Measurements from ENCODE around the gene SEPTIN6.

SEPTIN6 gene

GRCh38 chrX:119721926-119722325 lies 29.0 kb upstream of the SEPTIN6 start:
- no peaks in the 10 kb centered on the region for H3K9me3 ChIP-seq (replicated peaks in 1 of 2; ENCODE audit: control insufficient read depth in 2 of 2, insufficient read depth in 1 of 2, low read depth in 1 of 2, low read length in 2 of 2)
- H2AK5ac ChIP-seq (ENCODE audit: low read depth, low read length): no peak overlapping the region
- no peaks in the 10 kb centered on the region for H3K79me1 ChIP-seq (ENCODE audit: low read depth, low read length)
- DNase-seq (ENCODE audit: low spot score): no peak
- no peaks in the 10 kb centered on the region for H3K27me3 ChIP-seq (ENCODE audit: control insufficient read depth in 3 of 3, insufficient read depth in 3 of 3, low read depth in 1 of 3, low read length in 3 of 3)
- no CpG with 5 or more reads among the region's 2 CpGs for WGBS, 2 donors (ENCODE audit: extremely low coverage in 2 of 2, insufficient read length in 2 of 2, insufficient replicate concordance in 1 of 2)
- H3K4me3 ChIP-seq (ENCODE audit: low read length in 2 of 2): no peak overlapping the region
- H3K4me1 ChIP-seq (ENCODE audit: control insufficient read depth in 2 of 2, insufficient read depth in 1 of 2, low read depth in 1 of 2, low read length in 2 of 2): no peaks in the 10 kb centered on the region
- no peak overlapping the region for H3K4ac ChIP-seq (ENCODE audit: low read length)
- no peak overlapping the region for H2AFZ ChIP-seq (ENCODE audit: low read length)
- H3K18ac ChIP-seq (ENCODE audit: low read length): no peak overlapping the region
- no peak overlapping the region for H2BK15ac ChIP-seq (ENCODE audit: low read length)
- no peak overlapping the region for H2BK5ac ChIP-seq (ENCODE audit: low read length)
- H4K8ac ChIP-seq (ENCODE audit: low read depth, low read length): no peak overlapping the region
- no peak overlapping the region for H3K23ac ChIP-seq (ENCODE audit: low read depth, low read length, poor library complexity)
- no peak overlapping the region for H3K14ac ChIP-seq (ENCODE audit: low read length)
- no peaks in the 10 kb centered on the region for H3K36me3 ChIP-seq (replicated peaks in 1 of 2; ENCODE audit: control insufficient read depth in 2 of 2, insufficient read depth in 2 of 2, low read length in 2 of 2)
- no peak overlapping the region for H2BK12ac ChIP-seq (ENCODE audit: low read length)
- no peak overlapping the region for H3K9ac ChIP-seq (ENCODE audit: low read depth, low read length, poor library complexity)
- no peak overlapping the region for H3K4me2 ChIP-seq (ENCODE audit: insufficient read depth, low read length, poor library complexity, severe bottlenecking)
- H2BK120ac ChIP-seq (ENCODE audit: low read depth, low read length): no peak overlapping the region
- H4K91ac ChIP-seq (ENCODE audit: low read depth, low read length, poor library complexity): no peak overlapping the region
- H3K27ac ChIP-seq (replicated peaks; ENCODE audit: low read length): no peak overlapping the region

DNA sequence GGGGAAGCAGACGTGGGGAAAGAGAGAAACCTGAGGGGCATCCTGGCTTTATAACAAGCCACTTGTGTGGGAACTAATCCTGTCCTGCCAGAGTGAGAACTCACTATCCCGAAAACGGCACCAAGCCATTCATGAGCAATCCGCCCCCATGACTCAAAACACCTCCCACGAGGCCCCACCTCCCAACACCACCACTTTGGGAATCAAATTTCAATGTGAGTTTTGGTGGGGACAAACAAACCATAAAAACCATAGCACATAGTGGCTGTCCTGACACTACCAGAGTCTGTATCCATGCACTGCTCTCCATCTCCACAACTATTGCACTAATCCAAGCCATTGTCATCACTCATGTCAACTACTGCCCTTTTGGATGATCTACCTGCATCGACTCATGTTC lies 28.5 kb upstream of the SEPTIN6 start:
- no peaks in the 10 kb centered on the region for H3K79me1 ChIP-seq (ENCODE audit: low read depth, low read length)
- H3K23ac ChIP-seq (ENCODE audit: low read depth, low read length, poor library complexity): no peak overlapping the region
- H2BK15ac ChIP-seq (ENCODE audit: low read length): no peak overlapping the region
- H3K4me1 ChIP-seq (ENCODE audit: control insufficient read depth in 2 of 2, insufficient read depth in 1 of 2, low read depth in 1 of 2, low read length in 2 of 2): no peaks in the 10 kb centered on the region
- no peak overlapping the region for H2BK12ac ChIP-seq (ENCODE audit: low read length)
- H3K4me3 ChIP-seq (ENCODE audit: low read length in 2 of 2): no peak overlapping the region
- no peak overlapping the region for H2BK5ac ChIP-seq (ENCODE audit: low read length)
- H2AFZ ChIP-seq (ENCODE audit: low read length): no peak overlapping the region
- H3K4me2 ChIP-seq (ENCODE audit: insufficient read depth, low read length, poor library complexity, severe bottlenecking): no peak overlapping the region
- H4K91ac ChIP-seq (ENCODE audit: low read depth, low read length, poor library complexity): no peak overlapping the region
- no peak for DNase-seq (ENCODE audit: low spot score)
- H4K8ac ChIP-seq (ENCODE audit: low read depth, low read length): no peak overlapping the region
- H2AK5ac ChIP-seq (ENCODE audit: low read depth, low read length): no peak overlapping the region
- H3K27ac ChIP-seq (replicated peaks; ENCODE audit: low read length): no peak overlapping the region
- WGBS, 2 donors (ENCODE audit: extremely low coverage in 2 of 2, insufficient read length in 2 of 2, insufficient replicate concordance in 1 of 2): no CpG with 5 or more reads among the region's 6 CpGs
- H3K27me3 ChIP-seq (ENCODE audit: control insufficient read depth in 3 of 3, insufficient read depth in 3 of 3, low read depth in 1 of 3, low read length in 3 of 3): no peaks in the 10 kb centered on the region
- H3K36me3 ChIP-seq (replicated peaks in 1 of 2; ENCODE audit: control insufficient read depth in 2 of 2, insufficient read depth in 2 of 2, low read length in 2 of 2): no peaks in the 10 kb centered on the region
- H3K4ac ChIP-seq (ENCODE audit: low read length): no peak overlapping the region
- no peak overlapping the region for H2BK120ac ChIP-seq (ENCODE audit: low read depth, low read length)
- H3K18ac ChIP-seq (ENCODE audit: low read length): no peak overlapping the region
- no peak overlapping the region for H3K14ac ChIP-seq (ENCODE audit: low read length)
- no peaks in the 10 kb centered on the region for H3K9me3 ChIP-seq (replicated peaks in 1 of 2; ENCODE audit: control insufficient read depth in 2 of 2, insufficient read depth in 1 of 2, low read depth in 1 of 2, low read length in 2 of 2)
- H3K9ac ChIP-seq (ENCODE audit: low read depth, low read length, poor library complexity): no peak overlapping the region

DNA sequence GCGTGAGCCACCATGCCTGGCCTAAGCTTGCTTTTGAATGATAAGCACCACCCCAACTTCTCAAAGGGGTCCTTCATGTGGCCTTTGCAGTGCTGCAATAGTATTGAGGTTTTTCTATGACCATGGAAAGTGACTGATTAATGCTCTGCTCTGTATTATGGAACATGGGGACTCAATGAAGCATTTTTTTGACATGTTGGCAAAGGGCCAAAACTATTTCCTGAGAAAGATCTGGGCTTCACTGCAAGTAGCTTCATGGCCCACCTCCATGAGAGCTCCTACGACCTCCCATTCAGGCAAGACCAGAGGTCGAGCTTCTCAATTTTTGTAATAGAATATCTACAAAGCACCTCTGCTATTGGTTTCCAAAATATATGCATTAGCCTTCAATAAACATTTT lies 16.7 kb upstream of the SEPTIN6 start:
- no peak overlapping the region for H2BK12ac ChIP-seq (ENCODE audit: low read length)
- no peak overlapping the region for H2BK120ac ChIP-seq (ENCODE audit: low read depth, low read length)
- H2BK15ac ChIP-seq (ENCODE audit: low read length): no peak overlapping the region
- no peak overlapping the region for H3K23ac ChIP-seq (ENCODE audit: low read depth, low read length, poor library complexity)
- no peak overlapping the region for H3K18ac ChIP-seq (ENCODE audit: low read length)
- H3K27ac ChIP-seq (replicated peaks; ENCODE audit: low read length): no peak overlapping the region
- no peak for DNase-seq (ENCODE audit: low spot score)
- H2BK5ac ChIP-seq (ENCODE audit: low read length): no peak overlapping the region
- no peak overlapping the region for H2AK5ac ChIP-seq (ENCODE audit: low read depth, low read length)
- H3K36me3 ChIP-seq (replicated peaks in 1 of 2; ENCODE audit: control insufficient read depth in 2 of 2, insufficient read depth in 2 of 2, low read length in 2 of 2): no peaks in the 10 kb centered on the region
- no peaks in the 10 kb centered on the region for H3K79me1 ChIP-seq (ENCODE audit: low read depth, low read length)
- no peaks in the 10 kb centered on the region for H3K27me3 ChIP-seq (ENCODE audit: control insufficient read depth in 3 of 3, insufficient read depth in 3 of 3, low read depth in 1 of 3, low read length in 3 of 3)
- no peak overlapping the region for H2AFZ ChIP-seq (ENCODE audit: low read length)
- no peak overlapping the region for H4K91ac ChIP-seq (ENCODE audit: low read depth, low read length, poor library complexity)
- no peak overlapping the region for H3K4me3 ChIP-seq (ENCODE audit: low read length in 2 of 2)
- H3K14ac ChIP-seq (ENCODE audit: low read length): no peak overlapping the region
- H4K8ac ChIP-seq (ENCODE audit: low read depth, low read length): no peak overlapping the region
- H3K4me2 ChIP-seq (ENCODE audit: insufficient read depth, low read length, poor library complexity, severe bottlenecking): no peak overlapping the region
- no peaks in the 10 kb centered on the region for H3K4me1 ChIP-seq (ENCODE audit: control insufficient read depth in 2 of 2, insufficient read depth in 1 of 2, low read depth in 1 of 2, low read length in 2 of 2)
- WGBS, 2 donors (ENCODE audit: extremely low coverage in 2 of 2, insufficient read length in 2 of 2, insufficient replicate concordance in 1 of 2): no CpG with 5 or more reads among the region's 3 CpGs
- no peak overlapping the region for H3K9ac ChIP-seq (ENCODE audit: low read depth, low read length, poor library complexity)
- H3K4ac ChIP-seq (ENCODE audit: low read length): no peak overlapping the region
- no peaks in the 10 kb centered on the region for H3K9me3 ChIP-seq (replicated peaks in 1 of 2; ENCODE audit: control insufficient read depth in 2 of 2, insufficient read depth in 1 of 2, low read depth in 1 of 2, low read length in 2 of 2)

DNA sequence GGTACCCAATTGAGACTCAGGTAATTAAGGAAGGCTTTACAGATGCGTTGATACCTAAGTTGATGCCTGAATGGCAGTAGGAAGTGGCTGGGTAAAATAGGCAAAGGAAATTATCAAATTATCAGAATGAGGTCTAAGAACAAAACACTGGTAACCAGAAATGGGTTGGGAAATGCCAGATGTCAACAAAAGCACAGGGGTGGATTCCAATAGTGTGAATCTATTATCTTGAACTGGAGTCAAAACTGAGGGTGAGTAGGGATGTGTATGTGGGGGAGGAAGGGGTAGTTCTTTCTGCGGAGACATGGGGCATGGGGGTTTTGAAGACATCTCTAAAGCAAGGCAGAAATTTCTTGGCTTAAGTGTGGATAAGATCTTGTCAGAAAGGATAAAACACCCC lies 16.0 kb upstream of the SEPTIN6 start:
- H3K23ac ChIP-seq (ENCODE audit: low read depth, low read length, poor library complexity): no peak overlapping the region
- H3K4ac ChIP-seq (ENCODE audit: low read length): no peak overlapping the region
- H3K36me3 ChIP-seq (replicated peaks in 1 of 2; ENCODE audit: control insufficient read depth in 2 of 2, insufficient read depth in 2 of 2, low read length in 2 of 2): no peaks in the 10 kb centered on the region
- H3K4me2 ChIP-seq (ENCODE audit: insufficient read depth, low read length, poor library complexity, severe bottlenecking): no peak overlapping the region
- H3K4me1 ChIP-seq (ENCODE audit: control insufficient read depth in 2 of 2, insufficient read depth in 1 of 2, low read depth in 1 of 2, low read length in 2 of 2): no peaks in the 10 kb centered on the region
- no peaks in the 10 kb centered on the region for H3K9me3 ChIP-seq (replicated peaks in 1 of 2; ENCODE audit: control insufficient read depth in 2 of 2, insufficient read depth in 1 of 2, low read depth in 1 of 2, low read length in 2 of 2)
- H2AFZ ChIP-seq (ENCODE audit: low read length): no peak overlapping the region
- H4K91ac ChIP-seq (ENCODE audit: low read depth, low read length, poor library complexity): no peak overlapping the region
- no CpG with 5 or more reads among the region's 2 CpGs for WGBS, 2 donors (ENCODE audit: extremely low coverage in 2 of 2, insufficient read length in 2 of 2, insufficient replicate concordance in 1 of 2)
- H3K9ac ChIP-seq (ENCODE audit: low read depth, low read length, poor library complexity): no peak overlapping the region
- no peak overlapping the region for H2AK5ac ChIP-seq (ENCODE audit: low read depth, low read length)
- no peak overlapping the region for H3K4me3 ChIP-seq (ENCODE audit: low read length in 2 of 2)
- no peaks in the 10 kb centered on the region for H3K79me1 ChIP-seq (ENCODE audit: low read depth, low read length)
- no peak overlapping the region for H2BK5ac ChIP-seq (ENCODE audit: low read length)
- DNase-seq (ENCODE audit: low spot score): no peak
- no peak overlapping the region for H4K8ac ChIP-seq (ENCODE audit: low read depth, low read length)
- H2BK12ac ChIP-seq (ENCODE audit: low read length): no peak overlapping the region
- H3K27ac ChIP-seq (replicated peaks; ENCODE audit: low read length): no peak overlapping the region
- H2BK15ac ChIP-seq (ENCODE audit: low read length): no peak overlapping the region
- no peak overlapping the region for H3K18ac ChIP-seq (ENCODE audit: low read length)
- H3K14ac ChIP-seq (ENCODE audit: low read length): no peak overlapping the region
- H2BK120ac ChIP-seq (ENCODE audit: low read depth, low read length): no peak overlapping the region
- H3K27me3 ChIP-seq (ENCODE audit: control insufficient read depth in 3 of 3, insufficient read depth in 3 of 3, low read depth in 1 of 3, low read length in 3 of 3): no peaks in the 10 kb centered on the region
